ENCODE measurements around the gene SLC34A1.

The SLC34A1 gene

DNA sequence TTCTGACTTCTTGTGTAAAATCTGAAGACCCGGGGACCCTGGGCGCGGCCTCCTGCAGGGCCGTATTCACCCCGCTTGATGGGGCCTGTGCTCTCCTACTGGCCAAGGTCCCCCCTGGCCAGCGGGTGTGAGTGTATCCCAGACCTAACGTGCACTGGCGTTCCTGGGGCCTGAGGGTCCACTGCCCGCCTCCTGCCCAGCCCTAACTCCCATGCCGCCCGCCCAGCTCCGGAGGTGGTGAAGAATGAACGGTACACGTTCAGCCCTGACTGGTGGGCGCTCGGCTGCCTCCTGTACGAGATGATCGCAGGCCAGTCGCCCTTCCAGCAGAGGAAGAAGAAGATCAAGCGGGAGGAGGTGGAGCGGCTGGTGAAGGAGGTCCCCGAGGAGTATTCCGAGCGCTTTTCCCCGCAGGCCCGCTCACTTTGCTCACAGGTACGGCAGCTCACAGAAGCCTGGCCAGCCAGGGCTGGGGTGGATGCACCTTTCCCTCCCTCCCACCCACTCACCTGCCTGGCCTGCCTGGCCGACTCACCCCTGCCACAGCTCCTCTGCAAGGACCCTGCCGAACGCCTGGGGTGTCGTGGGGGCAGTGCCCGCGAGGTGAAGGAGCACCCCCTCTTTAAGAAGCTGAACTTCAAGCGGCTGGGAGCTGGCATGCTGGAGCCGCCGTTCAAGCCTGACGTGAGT, 51.8 kb downstream of the SLC34A1 start:
- Histone ChIP-seq H3K4me1 (ENCODE audit: insufficient read depth, low read length, poor library complexity, severe bottlenecking) (peaks cover 17% of the 10 kb centered on the region), H3K4me2 (ENCODE audit: low read depth, low read length, poor library complexity, severe bottlenecking) (no peak overlapping the region), H3K9ac (ENCODE audit: low read depth, low read length, poor library complexity, severe bottlenecking) (no peak overlapping the region), H2AFZ (ENCODE audit: low read length) (no peak overlapping the region), H3K4me3 (ENCODE audit: low read length, poor library complexity, severe bottlenecking) (no peak overlapping the region), H3K9me3 (ENCODE audit: insufficient read depth, low read depth, low read length) (no peaks in the 10 kb centered on the region), H3K79me2 (ENCODE audit: insufficient read depth, low read length) (peaks cover 19% of the 10 kb centered on the region; the same call in 1 of the 2 replicates), H4K20me1 (ENCODE audit: insufficient read depth, low read length, poor library complexity, severe bottlenecking) (no peaks in the 10 kb centered on the region), H3K27me3 (ENCODE audit: insufficient read depth, low read length, poor library complexity, severe bottlenecking) (no peaks in the 10 kb centered on the region), H3K36me3 (ENCODE audit: insufficient read depth, low read length) (peaks cover 36% of the 10 kb centered on the region; the same call in 1 of the 2 replicates), H3K9me2 (replicated peaks; ENCODE audit: low read depth, low read length) (no peaks in the 10 kb centered on the region), H3F3A (ENCODE audit: low read depth) (no peaks in the 10 kb centered on the region)
- no peak for TF ChIP-seq EZH2phosphoT487 (IDR thresholded peaks at IDR 0.05; ENCODE audit: borderline replicate concordance)
- TF ChIP-seq, protein P1, sequence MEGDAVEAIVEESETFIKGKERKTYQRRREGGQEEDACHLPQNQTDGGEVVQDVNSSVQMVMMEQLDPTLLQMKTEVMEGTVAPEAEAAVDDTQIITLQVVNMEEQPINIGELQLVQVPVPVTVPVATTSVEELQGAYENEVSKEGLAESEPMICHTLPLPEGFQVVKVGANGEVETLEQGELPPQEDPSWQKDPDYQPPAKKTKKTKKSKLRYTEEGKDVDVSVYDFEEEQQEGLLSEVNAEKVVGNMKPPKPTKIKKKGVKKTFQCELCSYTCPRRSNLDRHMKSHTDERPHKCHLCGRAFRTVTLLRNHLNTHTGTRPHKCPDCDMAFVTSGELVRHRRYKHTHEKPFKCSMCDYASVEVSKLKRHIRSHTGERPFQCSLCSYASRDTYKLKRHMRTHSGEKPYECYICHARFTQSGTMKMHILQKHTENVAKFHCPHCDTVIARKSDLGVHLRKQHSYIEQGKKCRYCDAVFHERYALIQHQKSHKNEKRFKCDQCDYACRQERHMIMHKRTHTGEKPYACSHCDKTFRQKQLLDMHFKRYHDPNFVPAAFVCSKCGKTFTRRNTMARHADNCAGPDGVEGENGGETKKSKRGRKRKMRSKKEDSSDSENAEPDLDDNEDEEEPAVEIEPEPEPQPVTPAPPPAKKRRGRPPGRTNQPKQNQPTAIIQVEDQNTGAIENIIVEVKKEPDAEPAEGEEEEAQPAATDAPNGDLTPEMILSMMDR (conservative IDR thresholded peaks at IDR 0.05; ENCODE audit: low read length): no peak

- Histone ChIP-seq H3K36me3 (ENCODE audit: insufficient read depth, low read length) (peaks cover 30% of the 10 kb centered on the region; the same call in 1 of the 2 replicates), H3K9ac (ENCODE audit: low read depth, low read length, poor library complexity, severe bottlenecking) (no peak overlapping the region), H3K9me2 (replicated peaks; ENCODE audit: low read depth, low read length) (no peaks in the 10 kb centered on the region), H4K20me1 (ENCODE audit: insufficient read depth, low read length, poor library complexity, severe bottlenecking) (no peaks in the 10 kb centered on the region), H2AFZ (ENCODE audit: low read length) (no peak overlapping the region), H3K4me3 (ENCODE audit: low read length, poor library complexity, severe bottlenecking) (no peak overlapping the region), H3K79me2 (ENCODE audit: insufficient read depth, low read length) (peaks cover 11% of the 10 kb centered on the region; the same call in 1 of the 2 replicates), H3K4me2 (ENCODE audit: low read depth, low read length, poor library complexity, severe bottlenecking) (no peak overlapping the region), H3F3A (ENCODE audit: low read depth) (no peaks in the 10 kb centered on the region), H3K9me3 (ENCODE audit: insufficient read depth, low read depth, low read length) (no peaks in the 10 kb centered on the region), H3K4me1 (ENCODE audit: insufficient read depth, low read length, poor library complexity, severe bottlenecking) (peaks cover 6% of the 10 kb centered on the region), H3K27me3 (ENCODE audit: insufficient read depth, low read length, poor library complexity, severe bottlenecking) (no peaks in the 10 kb centered on the region)
- TF ChIP-seq, protein P1 (conservative IDR thresholded peaks at IDR 0.05; ENCODE audit: low read length): no peak
- TF ChIP-seq EZH2phosphoT487 (IDR thresholded peaks at IDR 0.05; ENCODE audit: borderline replicate concordance): no peak
Measured at GRCh38 chr5:177437623-177438022, 53.4 kb downstream of the SLC34A1 start.

- Histone ChIP-seq H3K4me1 (ENCODE audit: insufficient read depth, low read length, poor library complexity, severe bottlenecking) (no peaks in the 10 kb centered on the region), H3K27me3 (ENCODE audit: insufficient read depth, low read length, poor library complexity, severe bottlenecking) (no peaks in the 10 kb centered on the region), H3K9ac (ENCODE audit: low read depth, low read length, poor library complexity, severe bottlenecking) (no peak overlapping the region), H3K79me2 (ENCODE audit: insufficient read depth, low read length) (peaks cover 3% of the 10 kb centered on the region; the same call in 1 of the 2 replicates), H3K36me3 (ENCODE audit: insufficient read depth, low read length) (peaks cover 22% of the 10 kb centered on the region; the same call in 1 of the 2 replicates), H2AFZ (ENCODE audit: low read length) (no peak overlapping the region), H3K4me2 (ENCODE audit: low read depth, low read length, poor library complexity, severe bottlenecking) (no peak overlapping the region), H3K4me3 (ENCODE audit: low read length, poor library complexity, severe bottlenecking) (no peak overlapping the region), H4K20me1 (ENCODE audit: insufficient read depth, low read length, poor library complexity, severe bottlenecking) (no peaks in the 10 kb centered on the region), H3K9me2 (replicated peaks; ENCODE audit: low read depth, low read length) (no peaks in the 10 kb centered on the region), H3K9me3 (ENCODE audit: insufficient read depth, low read depth, low read length) (no peaks in the 10 kb centered on the region), H3F3A (ENCODE audit: low read depth) (no peaks in the 10 kb centered on the region)
- no peak for TF ChIP-seq EZH2phosphoT487 (IDR thresholded peaks at IDR 0.05; ENCODE audit: borderline replicate concordance)
- TF ChIP-seq, protein P1 (conservative IDR thresholded peaks at IDR 0.05; ENCODE audit: low read length): no peak
Measured at GRCh38 chr5:177438468-177438867, 54.2 kb downstream of the SLC34A1 start.

Data from Loucy (cell line).